BJ (cell line): ENCODE results near the gene SHISA7. TPM values are rescaled to one million over a fixed set of nuclear protein-coding genes. Genes with fewer than 3 reads are reported as not detected.
A peak's percentile ranks its signal among the peaks of the same experiment; 100 is the strongest.

Source experiments
- CTCF ChIA-PET: fragments of 350-600 bp; formaldehyde crosslinking; extraction: SDS; loops from one replicate; lab custom pipeline; 2021; ENCODE audit warnings: antibody characterized with exemption, inconsistent platforms; lab: Yijun Ruan, JAX
- POLR2A ChIA-PET: fragments of 300-600 bp; sonication (Branson Sonifier 250); formaldehyde crosslinking; extraction: SDS; loops from one replicate; lab custom pipeline; 2021; ENCODE audit warnings: antibody characterized with exemption; lab: Charles Lee
- DNase-seq: peaks from one replicate; pipeline ENCODE4 v3.0.0-alpha.2; 2011; ENCODE audit warnings: low read depth
- H3K27me3 ChIP-seq: 2 replicates; pipeline ENCODE4 v1.6.0; 2011; ENCODE audit warnings: low read length; ENCODE audit not compliant: control insufficient read depth, insufficient read depth
- H3K36me3 ChIP-seq: 2 replicates; pipeline ENCODE4 v1.5.1; 2011; ENCODE audit warnings: low read length; ENCODE audit not compliant: control insufficient read depth, insufficient read depth
- H3K4me3 ChIP-seq: 2 replicates; pipeline ENCODE4 v1.5.1; 2011; ENCODE audit warnings: low read depth, mild to moderate bottlenecking, control low read depth, low read length
- polyA plus RNA-seq: library from polyadenylated mRNA; depleted of rRNA; stranded (reverse); fragments of >200 nt; gene quantifications from 2 replicates; pipeline ENCODE4 v1.2.3, GENCODE V29; 2011
- TF ChIP-seq, protein P1 (sequence below): IDR thresholded peaks from 2 replicates; pipeline ENCODE4 v1.5.1; 2011; ENCODE audit warnings: low read depth, mild to moderate bottlenecking, control low read depth, inconsistent platforms, low read length, moderate library complexity; ENCODE audit not compliant: insufficient read depth

Gene SHISA7
- polyA plus RNA-seq, 1 experiment = not detected

DNA sequence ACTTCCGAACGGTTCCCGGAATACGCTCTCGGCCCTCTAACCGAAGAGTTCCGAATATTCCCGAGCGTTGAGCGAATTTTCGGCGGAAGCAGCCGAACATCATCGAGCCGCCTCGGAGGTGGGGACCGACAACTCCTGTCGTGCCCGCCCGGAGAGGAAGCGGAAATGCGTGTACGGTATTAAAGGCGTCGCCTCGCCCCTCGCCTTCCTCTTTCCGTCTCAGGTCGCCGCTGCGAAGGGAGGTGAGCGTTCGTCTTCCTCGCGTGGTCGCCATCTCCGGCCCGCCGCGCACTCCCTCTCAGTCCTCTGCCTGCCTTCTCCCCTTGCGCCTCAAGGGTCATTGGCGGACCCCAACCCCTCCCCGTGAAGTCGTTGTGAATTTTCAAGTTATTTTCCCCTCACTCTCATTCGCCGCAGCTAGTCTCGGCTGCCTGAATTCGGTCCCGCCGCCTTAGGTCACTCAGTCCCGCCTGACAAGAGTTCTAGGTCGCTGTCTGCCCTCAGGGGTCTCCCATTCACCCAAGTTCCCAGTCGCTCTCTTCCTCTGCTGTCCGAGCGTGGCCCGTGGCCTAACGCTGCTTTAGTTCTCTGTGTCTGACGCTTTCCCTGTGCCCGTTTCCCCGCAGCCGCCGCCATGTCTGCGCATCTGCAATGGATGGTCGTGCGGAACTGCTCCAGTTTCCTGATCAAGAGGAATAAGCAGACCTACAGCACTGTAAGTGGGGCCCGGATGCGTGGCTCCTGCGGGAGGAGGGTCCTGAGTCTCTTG is 57.2 kb downstream of the SHISA7 start, which contains the start of gene RPL28:
RPL28 (plus strand) TSS at position 209 of the 769 bp plus-strand sequence; CDS start at position 635, 426 bp downstream.
- no peaks in the 10 kb centered on the region for H3K27me3 ChIP-seq
- peak within 1 kb of the TSS; percentile 94 for H3K4me3 ChIP-seq
- H3K36me3 ChIP-seq = peaks cover 38% of the 10 kb centered on the region
- TF ChIP-seq, protein P1, sequence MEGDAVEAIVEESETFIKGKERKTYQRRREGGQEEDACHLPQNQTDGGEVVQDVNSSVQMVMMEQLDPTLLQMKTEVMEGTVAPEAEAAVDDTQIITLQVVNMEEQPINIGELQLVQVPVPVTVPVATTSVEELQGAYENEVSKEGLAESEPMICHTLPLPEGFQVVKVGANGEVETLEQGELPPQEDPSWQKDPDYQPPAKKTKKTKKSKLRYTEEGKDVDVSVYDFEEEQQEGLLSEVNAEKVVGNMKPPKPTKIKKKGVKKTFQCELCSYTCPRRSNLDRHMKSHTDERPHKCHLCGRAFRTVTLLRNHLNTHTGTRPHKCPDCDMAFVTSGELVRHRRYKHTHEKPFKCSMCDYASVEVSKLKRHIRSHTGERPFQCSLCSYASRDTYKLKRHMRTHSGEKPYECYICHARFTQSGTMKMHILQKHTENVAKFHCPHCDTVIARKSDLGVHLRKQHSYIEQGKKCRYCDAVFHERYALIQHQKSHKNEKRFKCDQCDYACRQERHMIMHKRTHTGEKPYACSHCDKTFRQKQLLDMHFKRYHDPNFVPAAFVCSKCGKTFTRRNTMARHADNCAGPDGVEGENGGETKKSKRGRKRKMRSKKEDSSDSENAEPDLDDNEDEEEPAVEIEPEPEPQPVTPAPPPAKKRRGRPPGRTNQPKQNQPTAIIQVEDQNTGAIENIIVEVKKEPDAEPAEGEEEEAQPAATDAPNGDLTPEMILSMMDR = no peak
- ChIA-PET POLR2A (no interaction called here), CTCF (no interaction called here)
- peak; percentile 89 for DNase-seq

DNA sequence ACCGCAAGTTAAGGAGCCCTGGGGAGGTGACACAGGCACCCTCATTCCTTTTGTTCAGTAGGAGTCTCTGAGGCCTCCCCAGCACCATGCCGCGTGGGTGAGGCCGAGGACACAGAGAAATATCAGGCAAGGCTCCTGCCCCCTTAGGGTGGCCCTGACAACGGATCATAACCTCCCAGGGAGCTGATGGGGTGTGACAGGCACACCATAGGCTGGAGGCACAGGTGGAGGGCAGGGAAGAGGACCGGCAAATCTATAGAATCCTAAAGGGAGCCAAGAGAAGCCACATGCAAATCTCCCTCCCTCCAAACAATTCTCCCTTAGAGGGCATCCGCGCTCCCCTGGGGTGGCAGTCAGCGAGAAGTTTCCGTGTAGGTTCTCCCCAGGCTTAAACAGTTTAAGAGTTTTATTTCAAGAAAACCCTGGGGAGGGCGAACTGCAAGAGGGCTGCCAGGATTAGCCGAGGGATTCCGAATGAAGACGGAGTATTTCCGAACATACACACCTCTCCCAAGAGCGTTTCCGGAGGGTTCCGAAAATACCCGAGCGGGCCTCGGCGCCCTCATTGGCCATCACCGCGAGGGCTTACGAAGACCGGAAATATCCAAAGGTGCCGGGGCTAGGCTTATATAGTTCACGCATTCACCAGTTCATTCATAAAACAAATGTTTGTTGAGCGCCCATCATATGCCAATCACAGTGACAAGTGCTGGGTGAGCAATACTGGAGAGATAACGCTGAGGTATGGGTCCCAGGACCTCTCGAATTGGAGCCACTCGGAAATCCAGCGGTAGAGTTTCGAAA is 58.0 kb downstream of the SHISA7 start:
- POLR2A ChIA-PET = no interaction called here
- H3K4me3 ChIP-seq = peak overlapping the region; percentile 94
- H3K36me3 ChIP-seq = peaks cover 33% of the 10 kb centered on the region
- TF ChIP-seq, protein P1 = no peak
- peak; percentile 80 for DNase-seq
- H3K27me3 ChIP-seq = no peaks in the 10 kb centered on the region
- CTCF ChIA-PET = interaction anchor here (0.6 to 3.2 kb wide), 9 partner anchors 10 to 119 kb away, joined by 3 to 35 read pairs (median 6); partner anchors contain the start of gene KMT5C

DNA sequence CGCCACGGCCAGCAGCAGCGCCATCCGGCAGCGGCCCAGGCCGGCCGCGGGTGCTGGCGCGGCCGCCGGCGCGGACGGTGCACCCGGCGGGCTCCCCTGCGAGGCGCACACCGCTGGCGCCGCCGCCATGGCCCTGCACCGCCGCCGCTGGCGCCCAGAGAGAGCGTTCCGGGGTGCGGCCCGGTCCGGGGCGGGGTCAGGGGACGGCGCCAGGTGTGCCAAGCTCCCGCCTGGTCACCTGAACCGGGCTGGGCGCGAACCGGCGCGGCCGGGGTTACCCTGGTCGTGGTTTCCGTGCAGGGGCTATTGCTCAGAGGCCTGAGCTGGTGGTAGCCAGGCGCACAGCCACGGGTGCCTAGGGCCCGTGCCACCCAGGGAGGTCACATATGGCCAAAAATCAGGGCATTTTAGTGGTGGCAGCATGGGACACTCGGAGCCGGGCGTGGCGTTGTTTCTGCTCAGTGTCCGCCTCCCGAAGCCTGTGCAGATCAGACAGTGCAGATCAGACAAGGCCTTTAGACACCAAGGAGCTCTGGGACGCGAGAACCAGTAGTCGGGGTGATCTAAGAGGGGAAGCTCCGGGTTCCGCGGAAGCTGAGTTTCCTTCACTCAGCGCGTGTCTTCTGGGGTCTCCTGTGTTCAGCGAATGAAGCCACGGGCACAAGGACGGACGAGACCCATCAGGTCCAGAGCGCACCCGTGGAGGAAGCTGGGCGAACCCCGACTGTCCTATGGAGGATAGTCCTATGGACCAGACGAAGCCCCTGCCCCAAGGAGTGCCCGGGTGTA is 58.8 kb downstream of the SHISA7 start, which contains the start of gene TMEM238:
TMEM238 (minus strand) TSS at position 162 of the 789 bp plus-strand sequence; CDS start at position 129, 33 bp downstream.
- DNase-seq = no peak
- CTCF ChIA-PET = interaction anchor here (0.5 to 3.2 kb wide), 18 partner anchors 10 to 244 kb away, joined by 3 to 35 read pairs (median 4); partner anchors contain the start of genes KMT5C and PTPRH
- H3K27me3 ChIP-seq = no peaks in the 10 kb centered on the region
- POLR2A ChIA-PET = interaction anchor here (0.6 to 0.7 kb wide), 2 partner anchors 23 to 45 kb away, joined by 3 to 6 read pairs; partner anchors contain the start of gene KMT5C
- peaks cover 26% of the 10 kb centered on the region for H3K36me3 ChIP-seq
- TF ChIP-seq, protein P1 = no peak
- H3K4me3 ChIP-seq = peak within 1 kb of the TSS; percentile 94

DNA sequence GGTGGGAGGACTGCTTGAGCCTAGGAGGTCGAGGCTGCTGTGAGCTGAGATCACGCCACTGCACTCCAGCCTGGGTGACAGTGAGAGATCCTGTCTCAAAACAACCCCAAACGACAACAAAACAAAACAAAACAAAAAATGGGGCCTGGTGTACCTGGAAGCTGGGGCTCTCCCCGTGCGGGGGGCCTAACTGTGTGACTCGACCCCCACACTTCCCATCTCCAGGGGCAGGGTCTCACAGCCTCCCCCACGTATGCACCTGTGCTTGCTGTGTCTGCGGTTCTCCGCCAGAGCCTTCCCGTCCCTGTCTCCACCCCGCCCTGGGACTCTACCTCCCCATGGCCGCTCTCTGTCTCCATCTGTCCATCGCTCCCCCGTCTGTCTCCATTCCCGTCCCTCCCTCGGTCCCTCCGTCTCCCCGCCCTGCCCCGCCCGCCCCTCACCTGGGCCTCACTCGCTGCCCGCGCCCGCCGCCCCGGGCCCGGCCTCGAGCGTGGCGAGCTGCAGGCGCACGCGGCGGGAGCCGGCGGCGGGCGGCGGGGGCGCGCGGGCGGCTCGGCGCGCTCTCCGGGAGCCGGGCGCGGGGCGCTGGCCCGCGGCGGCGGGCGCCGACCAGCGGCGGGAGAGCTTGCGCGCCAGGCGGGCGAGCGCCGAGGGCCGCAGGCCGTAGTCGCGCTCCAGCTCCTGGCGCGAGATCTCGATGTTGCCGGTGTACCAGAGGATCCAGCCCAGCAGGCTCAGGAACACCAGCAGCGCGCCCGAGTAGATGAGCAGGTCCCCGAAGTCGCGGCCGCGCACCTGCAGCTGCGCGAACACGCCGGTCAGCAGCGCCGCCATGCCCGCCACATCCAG is 59.6 kb downstream of the SHISA7 start:
- no peak for DNase-seq
- Histone ChIP-seq H3K4me3 (peak overlapping the region; percentile 44), H3K27me3 (no peaks in the 10 kb centered on the region), H3K36me3 (peaks cover 19% of the 10 kb centered on the region)
- ChIA-PET POLR2A (interaction anchor here (0.7 kb wide), 1 partner anchor 44 kb away, joined by 6 read pairs; the partner anchor contains the start of gene KMT5C), CTCF (interaction anchor here (0.5 to 3.2 kb wide), 21 partner anchors 9 to 243 kb away, joined by 3 to 35 read pairs (median 3); partner anchors contain the start of genes KMT5C and PTPRH)
- TF ChIP-seq, protein P1 = 0 out of 2 replicates have a peak, but pooled peaks have one; percentile 2
